HTR-8/SVneo (cell line): Measurements from ENCODE around the gene EEF2.

ENCODE experiments used
- DNase-seq: peaks from one replicate; pipeline ENCODE4 v3.0.0; 2011; ENCODE audit warnings: low spot score, mixed read lengths; ENCODE audit not compliant: insufficient read length
- FAIRE-seq: peaks from 2 replicates; lab custom pipeline; 2011; peaks lifted over from hg19 to GRCh38; lab: Jason Lieb, UNC

EEF2 gene

GRCh38 chr19:3986260-3987041 is 1.2 kb upstream of the EEF2 start:
- no peak for FAIRE-seq
- DNase-seq: no peak

DNA sequence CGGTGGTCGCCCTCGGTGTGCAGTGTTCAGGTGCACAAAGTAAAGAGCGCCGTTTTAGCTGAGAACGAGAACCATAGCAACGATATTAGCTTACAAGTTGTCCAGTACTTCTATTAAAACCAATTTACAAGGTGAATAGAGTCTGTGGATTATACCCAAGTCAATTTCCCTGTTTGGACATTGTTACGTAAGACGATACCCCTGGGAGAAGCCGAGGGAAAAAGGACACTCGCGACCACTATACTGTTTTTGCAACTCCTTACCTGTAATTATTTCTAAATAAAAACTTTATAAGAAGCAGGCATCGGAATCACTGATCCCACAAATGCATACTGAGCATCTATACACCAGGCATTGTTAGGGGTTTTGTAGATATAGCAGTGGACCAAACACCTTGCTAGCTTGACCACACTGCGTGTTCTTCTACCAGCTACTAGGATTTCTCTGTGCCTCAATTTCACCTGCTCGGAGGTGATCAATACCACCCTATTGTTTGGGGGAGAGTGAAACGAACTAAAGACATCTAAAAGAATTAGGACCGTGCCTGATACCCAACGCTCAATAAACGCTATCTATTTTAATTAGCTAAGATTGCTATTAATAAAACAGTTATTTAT is 488 bp upstream of the EEF2 start:
- FAIRE-seq (no peak), DNase-seq (no peak)

DNA sequence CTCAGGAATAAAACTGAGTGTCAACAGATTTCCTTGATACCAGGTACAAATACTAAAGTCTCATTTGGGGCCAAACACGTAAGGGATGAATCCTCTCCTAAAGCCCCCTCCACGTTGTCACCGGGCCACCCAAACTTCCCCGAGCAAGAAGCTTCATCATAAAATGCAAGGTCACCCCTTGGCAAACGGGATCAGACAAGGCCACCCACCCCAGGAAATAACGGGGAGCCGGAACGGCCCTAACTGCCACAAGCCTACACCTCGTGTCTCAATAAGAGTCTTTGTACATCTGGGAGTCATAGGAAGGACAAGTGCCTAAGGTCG is 717 bp downstream of the EEF2 start:
- no peak for FAIRE-seq
- no peak for DNase-seq

DNA sequence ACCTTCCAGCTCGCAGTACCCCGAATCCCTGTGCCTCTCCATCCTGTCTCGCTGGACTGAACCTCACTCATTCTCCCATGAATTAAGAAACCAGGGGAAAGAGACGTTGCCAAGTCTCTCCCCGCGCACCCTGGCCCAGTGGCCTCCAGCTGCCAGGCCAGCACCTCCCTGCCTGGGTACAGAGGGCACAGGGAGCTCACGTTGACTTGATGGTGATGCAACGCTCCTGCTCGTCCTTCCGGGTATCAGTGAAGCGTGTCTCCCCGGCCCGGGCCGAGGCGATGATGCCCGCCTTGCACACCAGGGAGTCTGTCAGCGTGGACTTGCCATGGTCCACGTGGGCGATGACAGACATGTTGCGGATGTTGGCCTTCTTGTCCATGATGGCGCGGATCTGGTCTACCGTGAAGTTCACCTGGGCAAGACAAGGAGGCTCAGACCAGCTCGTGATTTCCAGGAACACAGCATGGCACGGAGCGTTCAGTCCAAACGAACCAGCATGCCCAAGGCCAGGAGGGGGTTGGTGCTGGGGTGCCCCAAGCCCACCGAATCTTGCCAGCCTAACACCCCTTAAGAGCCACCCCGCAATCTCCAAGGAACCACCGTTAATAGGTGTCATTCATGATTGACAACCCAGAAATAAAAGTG is 1.2 kb downstream of the EEF2 start:
- FAIRE-seq: peak; percentile 9
- DNase-seq: no peak

GRCh38 chr19:3983542-3983914 is 1.7 kb downstream of the EEF2 start:
- DNase-seq (no peak), FAIRE-seq (no peak)

- no peak for DNase-seq
- FAIRE-seq: no peak
Measured at GRCh38 chr19:3982701-3983541, 2.3 kb downstream of the EEF2 start.

GRCh38 chr19:3981736-3982681 is 3.3 kb downstream of the EEF2 start:
- FAIRE-seq (no peak), DNase-seq (no peak)

DNA sequence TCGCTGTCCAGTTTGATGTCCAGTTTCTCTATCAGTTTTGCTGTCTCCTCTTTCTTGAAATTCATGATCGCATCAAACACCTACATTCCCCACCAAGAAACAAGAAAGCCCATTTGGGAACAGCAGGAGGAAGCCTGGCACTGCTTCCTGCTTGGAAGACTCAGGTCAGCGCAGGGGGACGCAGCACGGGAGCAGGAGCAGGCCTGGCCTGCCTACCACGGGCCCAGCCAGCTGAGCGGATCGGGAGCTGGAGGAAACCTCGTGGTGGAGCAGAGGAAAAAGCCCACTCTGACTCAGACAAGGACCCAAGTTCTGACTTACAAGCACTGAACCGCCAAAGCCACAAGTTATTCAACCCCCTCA is 3.9 kb downstream of the EEF2 start:
- DNase-seq (no peak), FAIRE-seq (no peak)

- no peak for FAIRE-seq
Measured at GRCh38 chr19:3980353-3981251, 4.7 kb downstream of the EEF2 start.

GRCh38 chr19:3979674-3980352 is 5.5 kb downstream of the EEF2 start:
- no peak for DNase-seq

More at GRCh38 chr19:3980353-3981251, 4.7 kb downstream of the EEF2 start:
- DNase-seq: no peak

GRCh38 chr19:3979289-3979673 is 6.0 kb downstream of the EEF2 start:
- FAIRE-seq (no peak), DNase-seq (no peak)

More at GRCh38 chr19:3979674-3980352, 5.5 kb downstream of the EEF2 start:
- no peak for FAIRE-seq

- DNase-seq: no peak
- FAIRE-seq: no peak
Measured at GRCh38 chr19:3978145-3978544, 7.1 kb downstream of the EEF2 start.

GRCh38 chr19:3977242-3978143 is 7.8 kb downstream of the EEF2 start:
- DNase-seq (no peak), FAIRE-seq (no peak)

- FAIRE-seq (no peak), DNase-seq (no peak)
Measured at GRCh38 chr19:3976495-3977241, 8.6 kb downstream of the EEF2 start.

DNA sequence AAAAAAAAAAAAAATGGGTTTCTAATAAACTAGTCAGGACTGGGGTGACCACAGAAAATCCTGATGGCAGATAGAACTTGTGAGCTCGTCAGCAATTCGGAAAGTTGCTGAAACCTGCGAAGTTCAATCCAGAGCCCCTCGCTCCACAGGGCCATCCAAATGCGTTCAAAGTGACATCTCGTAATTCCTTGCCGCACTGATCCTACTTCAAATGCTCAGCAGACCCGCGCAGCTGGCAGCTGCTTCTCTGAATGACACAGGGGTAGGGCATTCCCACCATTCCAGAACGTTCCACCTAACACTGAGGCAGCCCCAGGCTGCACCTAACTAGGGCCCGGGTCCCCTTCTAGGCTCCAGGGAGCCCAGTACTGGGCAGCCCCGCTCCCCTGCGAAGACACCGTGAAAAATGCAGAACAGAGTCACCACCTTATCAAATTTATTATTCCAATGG is 9.6 kb downstream of the EEF2 start:
- DNase-seq (no peak), FAIRE-seq (no peak)

GRCh38 chr19:3975144-3975543 is 10.1 kb downstream of the EEF2 start:
- DNase-seq (no peak), FAIRE-seq (no peak)
